DOHH2 (cell line): Measurements from ENCODE around the gene SLC39A1.

ENCODE experiments used
- H3F3A ChIP-seq: fragments of 200-600 bp; sonication (generic), shearing (Covaris generic); 2 replicates; pipeline ENCODE4 v1.6.0; 2016; ENCODE audit warnings: antibody characterized with exemption, mild to moderate bottlenecking; ENCODE audit not compliant: control insufficient read depth, insufficient read depth
- H3K27ac ChIP-seq: fragments of 200-600 bp; sonication (generic); 2 replicates; pipeline ENCODE4 v1.5.1; 2014; ENCODE audit warnings: low read depth, mild to moderate bottlenecking, low read length, moderate library complexity
- H3K27me3 ChIP-seq: fragments of 200-600 bp; sonication (generic); 2 replicates; pipeline ENCODE4 v1.6.1; 2014; ENCODE audit warnings: mild to moderate bottlenecking, low read length, mixed read lengths; ENCODE audit not compliant: control insufficient read depth
- H3K36me3 ChIP-seq: fragments of 200-600 bp; sonication (generic); 2 replicates; pipeline ENCODE4 v1.6.1; 2014; ENCODE audit warnings: mild to moderate bottlenecking, low read length, moderate library complexity, mixed read lengths; ENCODE audit not compliant: control insufficient read depth
- H3K4me1 ChIP-seq: fragments of 200-600 bp; sonication (generic); 2 replicates; pipeline ENCODE4 v1.6.1; 2014; ENCODE audit warnings: mild to moderate bottlenecking, low read length, mixed read lengths; ENCODE audit not compliant: control insufficient read depth
- H3K4me2 ChIP-seq: fragments of 200-600 bp; sonication (generic); 2 replicates; pipeline ENCODE4 v1.6.0; 2014; ENCODE audit warnings: mild to moderate bottlenecking, low read length, moderate library complexity
- H3K4me3 ChIP-seq: fragments of 200-600 bp; sonication (generic); 2 replicates; pipeline ENCODE4 v1.5.1; 2014; ENCODE audit warnings: mild to moderate bottlenecking, low read length, mixed read lengths
- H3K79me2 ChIP-seq: fragments of 200-600 bp; sonication (generic); 2 replicates; pipeline ENCODE4 v1.6.1; 2014; ENCODE audit warnings: mild to moderate bottlenecking, low read length, mixed read lengths; ENCODE audit not compliant: control insufficient read depth
- H3K9me2 ChIP-seq: fragments of 200-600 bp; sonication (generic); replicated peaks from 2 replicates; pipeline ENCODE4 v1.6.1; 2014; ENCODE audit warnings: mild to moderate bottlenecking, low read length, mixed read lengths; ENCODE audit not compliant: control insufficient read depth
- H3K9me3 ChIP-seq: fragments of 200-600 bp; sonication (generic); 2 replicates; pipeline ENCODE4 v1.6.1; 2014; ENCODE audit warnings: antibody characterized with exemption, low read length, mixed read lengths; ENCODE audit not compliant: control insufficient read depth, insufficient read depth
- H4K20me1 ChIP-seq: fragments of 200-600 bp; sonication (generic); 2 replicates; pipeline ENCODE4 v1.6.0; 2014; ENCODE audit warnings: low read depth, mild to moderate bottlenecking, antibody characterized with exemption, low read length, moderate library complexity; ENCODE audit not compliant: control insufficient read depth, insufficient read depth
- CTCF ChIP-seq: fragments of 200-600 bp; sonication (generic); IDR thresholded peaks from one replicate; pipeline ENCODE4 v1.5.1; 2014; ENCODE audit warnings: antibody characterized with exemption, mild to moderate bottlenecking, low read depth, low read length; ENCODE audit not compliant: poor library complexity, severe bottlenecking
- EZH2phosphoT487 ChIP-seq: fragments of 200-600 bp; sonication (generic); IDR thresholded peaks from 2 replicates; pipeline ENCODE4 v1.6.1; 2017; ENCODE audit warnings: borderline replicate concordance, mild to moderate bottlenecking, antibody characterized with exemption, low read length, moderate library complexity, mixed read lengths

SLC39A1 gene

DNA sequence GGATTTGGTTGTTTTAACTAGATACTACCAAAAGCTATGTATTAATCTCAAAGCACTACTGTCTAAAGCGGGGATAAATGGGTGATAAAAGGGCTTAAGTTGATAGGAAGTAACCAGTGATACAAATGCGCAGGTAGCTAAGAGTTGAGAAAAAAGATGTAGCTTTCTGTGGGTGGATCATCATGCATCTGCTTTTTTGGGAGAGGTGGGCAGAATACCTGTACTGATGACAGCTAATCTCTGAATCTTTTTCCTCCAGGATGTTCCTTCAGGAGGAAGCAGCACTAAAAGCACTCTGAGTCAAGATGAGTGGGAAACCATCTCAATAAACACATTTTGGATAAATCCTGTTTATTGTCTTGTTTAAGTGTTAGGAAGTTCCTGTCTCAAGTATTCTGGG lies 28.5 kb upstream of the SLC39A1 start:
- Histone ChIP-seq H3K79me2 (peaks cover 26% of the 10 kb centered on the region), H3K27ac (peak overlapping the region; percentile 76), H3K9me3 (no peaks in the 10 kb centered on the region), H4K20me1 (0 out of 2 replicates have a peak, but pooled peaks cover 4% of the 10 kb centered on the region), H3K4me2 (peak overlapping the region; percentile 90), H3K36me3 (peaks cover 50% of the 10 kb centered on the region), H3K4me1 (peaks cover 37% of the 10 kb centered on the region), H3K9me2 (no peaks in the 10 kb centered on the region), H3K4me3 (peak overlapping the region; percentile 91), H3K27me3 (no peaks in the 10 kb centered on the region), H3F3A (peaks cover 56% of the 10 kb centered on the region)
- no peak for TF ChIP-seq EZH2phosphoT487
- no peak for TF ChIP-seq CTCF

DNA sequence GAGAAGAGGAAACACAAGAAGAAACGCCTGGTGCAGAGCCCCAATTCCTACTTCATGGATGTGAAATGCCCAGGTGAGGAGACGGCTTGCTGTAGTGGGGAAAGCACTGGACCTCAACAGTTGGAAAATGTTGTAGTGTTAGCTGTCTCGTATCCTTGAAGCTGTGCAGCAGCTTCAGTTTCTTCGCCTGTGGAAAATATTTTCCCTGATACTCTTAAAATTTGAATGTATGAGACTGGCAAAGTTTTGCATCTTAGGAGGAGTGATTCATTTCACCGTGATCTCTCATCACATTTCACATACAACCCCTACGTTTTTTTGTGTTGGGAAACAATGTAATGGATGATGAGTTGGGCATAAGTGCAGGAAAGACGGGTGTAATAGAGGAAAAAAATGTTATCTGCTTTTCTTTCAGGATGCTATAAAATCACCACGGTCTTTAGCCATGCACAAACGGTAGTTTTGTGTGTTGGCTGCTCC lies 27.9 kb upstream of the SLC39A1 start:
- Histone ChIP-seq H4K20me1 (0 out of 2 replicates have a peak, but pooled peaks cover 4% of the 10 kb centered on the region), H3K79me2 (peaks cover 26% of the 10 kb centered on the region), H3K9me3 (no peaks in the 10 kb centered on the region), H3F3A (peaks cover 55% of the 10 kb centered on the region), H3K4me2 (peak overlapping the region; percentile 90), H3K4me3 (peak overlapping the region; percentile 91), H3K27me3 (no peaks in the 10 kb centered on the region), H3K27ac (peak overlapping the region; percentile 76), H3K9me2 (no peaks in the 10 kb centered on the region), H3K4me1 (peaks cover 43% of the 10 kb centered on the region), H3K36me3 (peaks cover 50% of the 10 kb centered on the region)
- TF ChIP-seq CTCF: no peak
- no peak for TF ChIP-seq EZH2phosphoT487

- H3K27me3 ChIP-seq: peaks cover 2% of the 10 kb centered on the region; the same call in 1 of the 2 replicates
- no peak for TF ChIP-seq EZH2phosphoT487
- no peak for TF ChIP-seq CTCF
- no peaks in the 10 kb centered on the region for H3K9me3 ChIP-seq
- peaks cover 51% of the 10 kb centered on the region for H3F3A ChIP-seq
- H3K9me2 ChIP-seq: no peaks in the 10 kb centered on the region
- H3K79me2 ChIP-seq: peaks cover 26% of the 10 kb centered on the region
- H4K20me1 ChIP-seq: 0 out of 2 replicates have a peak, but pooled peaks cover 4% of the 10 kb centered on the region
- H3K27ac ChIP-seq: peak within 1 kb of the TSS; percentile 76
- H3K36me3 ChIP-seq: peaks cover 49% of the 10 kb centered on the region
- peak within 1 kb of the TSS; percentile 90 for H3K4me2 ChIP-seq
- peak within 1 kb of the TSS; percentile 91 for H3K4me3 ChIP-seq
- H3K4me1 ChIP-seq: peaks cover 48% of the 10 kb centered on the region
Observed at GRCh38 chr1:153990468-153991150, 27.3 kb upstream of the SLC39A1 start, which contains the start of gene RPS27. TSS of gene RPS27 (plus strand) at chr1:153990762. CDS start at chr1:153990797, 35 bp downstream.
